Lung (tissue), 12 donors: ENCODE results near the gene BRAP. TPM values are rescaled to one million over a fixed set of nuclear protein-coding genes. Genes with fewer than 3 reads are reported as not detected.
"Not testable (repeated sequence)": the region's sequence is repeated elsewhere in the genome, so short reads cannot be mapped to it uniquely, and the experiment has no call there.

Experiments
- ATAC-seq: fragments of 200-7000 bp; cut with Tn5 transposase; one replicate; pipeline ENCODE4 v1.9.1; 2020; ENCODE audit warnings: moderate number of reproducible peaks; ENCODE audit not compliant: insufficient read depth, low FRiP score
- DNase-seq, 3 donors: peaks; one replicate each; pipeline ENCODE4 v3.0.0-alpha.2; 2013 to 2017
- H3K27ac ChIP-seq, 2 donors: one replicate each; pipeline ENCODE4 v1.5.1; 2013; ENCODE audit warnings: mild to moderate bottlenecking in 2 of 2, moderate library complexity in 2 of 2, control low read depth in 1 of 2, inconsistent platforms in 1 of 2, low read depth in 1 of 2, low read length in 1 of 2
- H3K27me3 ChIP-seq, 3 donors: one replicate each; pipeline ENCODE4 v1.5.1; 2013; ENCODE audit warnings: low read length in 2 of 3; ENCODE audit not compliant: control insufficient read depth in 3 of 3, insufficient read depth in 3 of 3
- H3K36me3 ChIP-seq, 4 donors: one replicate each; pipeline ENCODE4 v1.5.1; 2013; ENCODE audit warnings: low read length in 4 of 4, mild to moderate bottlenecking in 1 of 4, moderate library complexity in 1 of 4; ENCODE audit not compliant: control insufficient read depth in 4 of 4, insufficient read depth in 4 of 4
- H3K4me1 ChIP-seq, 5 donors: one replicate each; pipeline ENCODE4 v1.5.1; 2013; ENCODE audit warnings: low read length in 5 of 5, mild to moderate bottlenecking in 2 of 5, moderate library complexity in 1 of 5; ENCODE audit not compliant: control insufficient read depth in 5 of 5, insufficient read depth in 5 of 5
- H3K4me3 ChIP-seq: one replicate; pipeline ENCODE4 v1.5.1; 2013; ENCODE audit warnings: mild to moderate bottlenecking, control low read depth, moderate library complexity
- H3K9ac ChIP-seq, 2 donors: one replicate each; pipeline ENCODE4 v1.5.1; 2013; ENCODE audit warnings: low read length in 2 of 2, control low read depth in 1 of 2; ENCODE audit not compliant: insufficient read depth in 1 of 2
- H3K9me3 ChIP-seq, 4 donors: one replicate each; pipeline ENCODE4 v1.5.1; 2013; ENCODE audit warnings: low read length in 3 of 4, mild to moderate bottlenecking in 1 of 4, moderate library complexity in 1 of 4; ENCODE audit not compliant: control insufficient read depth in 4 of 4, insufficient read depth in 3 of 4
- CTCF ChIP-seq: IDR thresholded peaks from 2 replicates; pipeline ENCODE4 v1.5.1; 2012; ENCODE audit warnings: mild to moderate bottlenecking; ENCODE audit errors: control extremely low read depth, extremely low read depth
- WGBS, 2 donors: extraction: QIAGEN DNeasy Blood & Tissue Kit; methylation state at CpG; one replicate each; pipeline ENCODE4 v1.1.7; 2013; 5-methylcytosine and 5-hydroxymethylcytosine counted together
- polyA plus RNA-seq, 2 donors: library from polyadenylated mRNA; stranded (reverse); fragments of 200-250 nt; gene quantifications; one replicate each; pipeline ENCODE4 v1.2.1, GENCODE V29; 2013
- total RNA-seq, 2 donors: library from RNA; depleted of rRNA in 1 of 2; stranded (reverse); fragments of >200 nt in 1 of 2; gene quantifications; one replicate each; pipeline ENCODE4 v1.2.1, GENCODE V29; 2014 to 2021
- donor health status: control.
- donor health status: control.
- donor health status: Bipolar disorder and iron deficiency.
- donor health status: healthy.
- donor health status: DM: yes; HTN: yes; CAD: no.

The BRAP gene
- total and polyA plus RNA-seq, 4 donors, result 9.1 to 16.5 (median 12.2) TPM

- TF ChIP-seq CTCF, result no peak
- DNase-seq, result peak in 1 of 3 donors; percentile 2
- WGBS, 2 donors, result 57 to 62% methylated on average over 2 of the region's 2 CpGs
- Histone ChIP-seq H3K36me3 (peaks cover 3 to 10% (median 4%) of the 10 kb centered on the region in 4 donors), H3K9ac (no peak overlapping the region), H3K27me3 (no peaks in the 10 kb centered on the region), H3K4me3 (no peak overlapping the region), H3K9me3 (no peaks in the 10 kb centered on the region), H3K4me1 (peaks cover 2 to 25% (median 7%) of the 10 kb centered on the region in 5 donors), H3K27ac (no peak overlapping the region)
- ATAC-seq, result no peak
Observed at GRCh38 chr12:111687255-111687654, 1.5 kb upstream of the BRAP start.

- H3K9ac ChIP-seq, result peak overlapping the region; percentile 84 to 90
- H3K27me3 ChIP-seq, result no peaks in the 10 kb centered on the region
- peak overlapping the region; percentile 89 to 94 for H3K27ac ChIP-seq
- H3K4me1 ChIP-seq, result peaks cover 2 to 25% (median 7%) of the 10 kb centered on the region in 5 donors
- no peak for ATAC-seq
- no peak for TF ChIP-seq CTCF
- H3K4me3 ChIP-seq, result peak overlapping the region; percentile 78
- 18 to 22% methylated on average over 15 of the region's 15 CpGs for WGBS, 2 donors
- no peaks in the 10 kb centered on the region for H3K9me3 ChIP-seq
- H3K36me3 ChIP-seq, result peaks cover 3 to 14% (median 8%) of the 10 kb centered on the region in 4 donors
- DNase-seq, result peak in 1 of 3 donors; percentile 1
Observed at GRCh38 chr12:111686574-111687105, 884 bp upstream of the BRAP start.

GRCh38 chr12:111685322-111685810, 390 bp downstream of the BRAP start:
- Histone ChIP-seq H3K9me3 (no peaks in the 10 kb centered on the region), H3K4me3 (peak overlapping the region; percentile 78), H3K4me1 (peaks cover 2 to 25% (median 7%) of the 10 kb centered on the region in 5 donors), H3K27me3 (no peaks in the 10 kb centered on the region), H3K36me3 (peaks cover 6 to 21% (median 12%) of the 10 kb centered on the region in 4 donors), H3K27ac (peak overlapping the region; percentile 89 to 94), H3K9ac (peak overlapping the region; percentile 83 to 93)
- no peak for TF ChIP-seq CTCF
- DNase-seq (no peak), ATAC-seq (peak; percentile 14)
- 0% methylated on average over 35 to 36 of the region's 36 CpGs for WGBS, 2 donors

GRCh38 chr12:111684485-111685198, 1.1 kb downstream of the BRAP start:
- H3K9me3 ChIP-seq, H3K27ac ChIP-seq, DNase-seq, H3K27me3 ChIP-seq, ATAC-seq: not testable (repeated sequence)
- peaks cover 2 to 25% (median 7%) of the 10 kb centered on the region in 5 donors for H3K4me1 ChIP-seq
- peak overlapping the region; percentile 83 to 93 for H3K9ac ChIP-seq
- peaks cover 6 to 21% (median 14%) of the 10 kb centered on the region in 4 donors for H3K36me3 ChIP-seq
- 71 to 84% methylated on average over 13 of the region's 13 CpGs for WGBS, 2 donors
- peak overlapping the region; percentile 78 for H3K4me3 ChIP-seq
